ENCODE results near the gene SYNJ2.

GRCh38 chr6:158103228-158103627 lies 121.6 kb downstream of the SYNJ2 start:
- TF ChIP-seq CEBPB (IDR thresholded peaks at IDR 0.05), result no peak
- no peak for TF ChIP-seq TCF12 (IDR thresholded peaks at IDR 0.05; ENCODE audit: low read depth)
- no peak for TF ChIP-seq REST (IDR thresholded peaks at IDR 0.05; ENCODE audit: low read depth)
- TF ChIP-seq YY1 (IDR thresholded peaks at IDR 0.05; ENCODE audit: low read depth), result no peak
- TF ChIP-seq CREB1 (IDR thresholded peaks at IDR 0.05; ENCODE audit: low read depth), result no peak

Data from Ishikawa (cell line).